Neuronal stem cell (in vitro differentiated cells): ENCODE measurements around the gene NRXN3.

Experiments used
- DNase-seq: peaks from one replicate; pipeline ENCODE4 v3.0.0-alpha.2; 2013; ENCODE audit warnings: low spot score
- H2AFZ ChIP-seq: one replicate; pipeline ENCODE4 v1.6.1; 2013; ENCODE audit warnings: mild to moderate bottlenecking, low read length, inconsistent platforms
- H2AK5ac ChIP-seq: 2 replicates; pipeline ENCODE4 v1.6.1; 2013; ENCODE audit warnings: low read depth, mild to moderate bottlenecking, inconsistent platforms, low read length, moderate library complexity, mixed read lengths
- H2BK120ac ChIP-seq: 2 replicates; pipeline ENCODE4 v1.6.1; 2013; ENCODE audit warnings: low read depth, mild to moderate bottlenecking, inconsistent platforms, low read length, moderate library complexity, mixed read lengths
- H2BK12ac ChIP-seq: one replicate; pipeline ENCODE4 v1.6.1; 2013; ENCODE audit warnings: low read length, inconsistent platforms
- H2BK15ac ChIP-seq: 2 replicates; pipeline ENCODE4 v1.6.1; 2013; ENCODE audit warnings: mild to moderate bottlenecking, low read length, inconsistent platforms, mixed read lengths
- H2BK5ac ChIP-seq: one replicate; pipeline ENCODE4 v1.6.1; 2013; ENCODE audit warnings: inconsistent platforms, mild to moderate bottlenecking, low read length, moderate library complexity
- H3K14ac ChIP-seq: one replicate; pipeline ENCODE4 v1.6.1; 2013; ENCODE audit warnings: low read length, inconsistent platforms
- H3K18ac ChIP-seq: 2 replicates; pipeline ENCODE4 v1.6.1; 2013; ENCODE audit warnings: low read length, inconsistent platforms
- H3K23ac ChIP-seq: 2 replicates; pipeline ENCODE4 v1.6.1; 2013; ENCODE audit warnings: low read depth, mild to moderate bottlenecking, mixed read lengths, low read length, inconsistent platforms; ENCODE audit not compliant: poor library complexity
- H3K27ac ChIP-seq: replicated peaks from 3 replicates; pipeline ENCODE4 v1.5.1; 2013; ENCODE audit warnings: low read length, inconsistent platforms
- H3K27me3 ChIP-seq, 3 experiments: 2 replicates each; pipeline ENCODE4 v1.6.1; 2013; ENCODE audit warnings: low read length in 3 of 3, mild to moderate bottlenecking in 2 of 3, inconsistent platforms in 1 of 3, low read depth in 1 of 3, mixed read lengths in 1 of 3, moderate library complexity in 1 of 3; ENCODE audit not compliant: control insufficient read depth in 3 of 3, insufficient read depth in 3 of 3
- H3K36me3 ChIP-seq, 2 donors: replicated peaks in 1 of 2; 2 replicates each; pipeline ENCODE4 v1.6.1; 2013; ENCODE audit warnings: low read length in 2 of 2; ENCODE audit not compliant: control insufficient read depth in 2 of 2, insufficient read depth in 2 of 2
- H3K4ac ChIP-seq: 2 replicates; pipeline ENCODE4 v1.6.1; 2013; ENCODE audit warnings: inconsistent platforms, mild to moderate bottlenecking, low read length, moderate library complexity
- H3K4me1 ChIP-seq, 2 donors: 1 replicate in 1 of 2; 2 replicates in 1 of 2; pipeline ENCODE4 v1.6.1; 2013; ENCODE audit warnings: low read length in 2 of 2, low read depth in 1 of 2; ENCODE audit not compliant: control insufficient read depth in 2 of 2, insufficient read depth in 1 of 2
- H3K4me2 ChIP-seq: one replicate; pipeline ENCODE4 v1.6.1; 2013; ENCODE audit warnings: mild to moderate bottlenecking, low read length, inconsistent platforms; ENCODE audit not compliant: insufficient read depth, poor library complexity, severe bottlenecking
- H3K4me3 ChIP-seq, 2 donors: 2 replicates each; pipeline ENCODE4 v1.5.1; 2013; ENCODE audit warnings: low read length in 2 of 2, mild to moderate bottlenecking in 2 of 2, inconsistent platforms in 1 of 2, moderate library complexity in 1 of 2
- H3K79me1 ChIP-seq: one replicate; pipeline ENCODE4 v1.6.1; 2013; ENCODE audit warnings: low read depth, mild to moderate bottlenecking, inconsistent platforms, low read length, moderate library complexity
- H3K9ac ChIP-seq: one replicate; pipeline ENCODE4 v1.6.1; 2013; ENCODE audit warnings: mild to moderate bottlenecking, low read depth, low read length, inconsistent platforms; ENCODE audit not compliant: poor library complexity
- H3K9me3 ChIP-seq, 2 donors: replicated peaks in 1 of 2; 2 replicates each; pipeline versions ENCODE3 to v1.6.1; 2013; ENCODE audit warnings: low read length in 2 of 2, mild to moderate bottlenecking in 2 of 2, inconsistent platforms in 1 of 2, low read depth in 1 of 2, mixed read lengths in 1 of 2, moderate library complexity in 1 of 2; ENCODE audit not compliant: control insufficient read depth in 2 of 2, insufficient read depth in 1 of 2
- H4K8ac ChIP-seq: one replicate; pipeline ENCODE4 v1.6.1; 2013; ENCODE audit warnings: low read depth, mild to moderate bottlenecking, inconsistent platforms, low read length, moderate library complexity
- H4K91ac ChIP-seq: one replicate; pipeline ENCODE4 v1.6.1; 2013; ENCODE audit warnings: low read length, low read depth, mild to moderate bottlenecking, inconsistent platforms; ENCODE audit not compliant: poor library complexity
- WGBS, 2 donors: extraction: QIAGEN DNeasy Blood & Tissue Kit; methylation state at CpG; one replicate each; pipeline ENCODE4 v1.1.7; 2013; ENCODE audit warnings: missing lambda C conversion rate in 2 of 2, mixed read lengths in 1 of 2; ENCODE audit not compliant: insufficient read length in 2 of 2, insufficient replicate concordance in 1 of 2; ENCODE audit errors: extremely low coverage in 2 of 2; 5-methylcytosine and 5-hydroxymethylcytosine counted together

NRXN3 gene

GRCh38 chr14:78135450-78135891, 34.7 kb upstream of the NRXN3 start:
- no peak overlapping the region for H2AFZ ChIP-seq
- no peak overlapping the region for H3K4me3 ChIP-seq
- no peak overlapping the region for H4K91ac ChIP-seq
- H3K79me1 ChIP-seq, result no peaks in the 10 kb centered on the region
- no CpG with 5 or more reads among the region's 4 CpGs for WGBS, 2 donors
- no peak overlapping the region for H3K27ac ChIP-seq
- H2BK120ac ChIP-seq, result no peak overlapping the region
- H3K4me2 ChIP-seq, result no peak overlapping the region
- no peaks in the 10 kb centered on the region for H3K9me3 ChIP-seq
- H3K14ac ChIP-seq, result no peak overlapping the region
- no peak overlapping the region for H2BK12ac ChIP-seq
- no peak overlapping the region for H3K4ac ChIP-seq
- H3K27me3 ChIP-seq, result no peaks in the 10 kb centered on the region
- no peak for DNase-seq
- H3K9ac ChIP-seq, result no peak overlapping the region
- no peaks in the 10 kb centered on the region for H3K36me3 ChIP-seq
- H4K8ac ChIP-seq, result no peak overlapping the region
- H3K4me1 ChIP-seq, result peaks cover 0 to 4% of the 10 kb centered on the region in 2 donors
- H2AK5ac ChIP-seq, result no peak overlapping the region
- H3K23ac ChIP-seq, result no peak overlapping the region
- H3K18ac ChIP-seq, result no peak overlapping the region
- H2BK15ac ChIP-seq, result no peak overlapping the region
- no peak overlapping the region for H2BK5ac ChIP-seq

GRCh38 chr14:78136695-78137094, 33.5 kb upstream of the NRXN3 start:
- no peaks in the 10 kb centered on the region for H3K36me3 ChIP-seq
- no peak overlapping the region for H2BK12ac ChIP-seq
- no peaks in the 10 kb centered on the region for H3K79me1 ChIP-seq
- WGBS, 2 donors, result no CpG with 5 or more reads among the region's 4 CpGs
- H4K91ac ChIP-seq, result no peak overlapping the region
- no peak overlapping the region for H2BK15ac ChIP-seq
- H2BK5ac ChIP-seq, result no peak overlapping the region
- H3K4me3 ChIP-seq, result no peak overlapping the region
- H4K8ac ChIP-seq, result no peak overlapping the region
- no peak overlapping the region for H2AK5ac ChIP-seq
- H2BK120ac ChIP-seq, result no peak overlapping the region
- no peak overlapping the region for H3K14ac ChIP-seq
- no peak overlapping the region for H3K9ac ChIP-seq
- H2AFZ ChIP-seq, result no peak overlapping the region
- H3K23ac ChIP-seq, result no peak overlapping the region
- H3K27ac ChIP-seq, result no peak overlapping the region
- peaks cover 0 to 1% of the 10 kb centered on the region in 2 donors for H3K4me1 ChIP-seq
- no peak overlapping the region for H3K4me2 ChIP-seq
- no peak for DNase-seq
- H3K27me3 ChIP-seq, result no peaks in the 10 kb centered on the region
- no peak overlapping the region for H3K18ac ChIP-seq
- H3K9me3 ChIP-seq, result no peaks in the 10 kb centered on the region
- no peak overlapping the region for H3K4ac ChIP-seq

- Histone ChIP-seq H3K4me2 (no peak overlapping the region), H2AFZ (no peak overlapping the region), H3K4ac (no peak overlapping the region), H2BK15ac (no peak overlapping the region), H2BK5ac (no peak overlapping the region), H4K91ac (no peak overlapping the region), H3K4me3 (no peak overlapping the region), H3K23ac (no peak overlapping the region), H3K9me3 (no peaks in the 10 kb centered on the region), H2BK12ac (no peak overlapping the region), H4K8ac (no peak overlapping the region), H3K9ac (no peak overlapping the region), H2BK120ac (no peak overlapping the region), H3K36me3 (no peaks in the 10 kb centered on the region), H3K4me1 (no peaks in the 10 kb centered on the region), H3K27ac (no peak overlapping the region), H2AK5ac (no peak overlapping the region), H3K79me1 (no peaks in the 10 kb centered on the region), H3K27me3 (no peaks in the 10 kb centered on the region), H3K18ac (no peak overlapping the region), H3K14ac (no peak overlapping the region)
- WGBS, 2 donors, result no CpG with 5 or more reads among the region's 2 CpGs
- DNase-seq, result no peak
These were observed 28.6 kb upstream of the NRXN3 start for GRCh38 chr14:78141590-78141989.

DNA sequence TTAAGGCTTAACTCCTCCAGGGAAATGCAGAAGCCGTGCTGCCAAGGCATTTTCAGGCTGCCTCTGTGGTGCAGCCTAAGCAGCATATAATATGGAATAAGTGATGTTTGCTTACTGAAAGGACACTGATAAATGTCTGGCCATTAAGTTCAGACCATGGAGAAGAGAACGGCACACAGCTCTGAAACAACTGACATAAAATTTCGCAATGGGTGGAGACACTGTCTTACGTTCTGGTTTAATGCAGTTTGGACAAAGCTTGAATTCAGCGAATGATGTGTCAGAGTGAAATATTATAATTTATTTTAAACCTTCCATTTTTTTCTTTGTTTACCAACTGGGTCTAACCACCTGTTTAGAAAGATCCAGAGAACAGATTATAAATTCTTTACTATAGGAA, 27.2 kb upstream of the NRXN3 start:
- H3K18ac ChIP-seq, result no peak overlapping the region
- no peaks in the 10 kb centered on the region for H3K36me3 ChIP-seq
- no CpG with 5 or more reads among the region's 5 CpGs for WGBS, 2 donors
- H3K9ac ChIP-seq, result no peak overlapping the region
- H2AK5ac ChIP-seq, result no peak overlapping the region
- H3K14ac ChIP-seq, result no peak overlapping the region
- no peak overlapping the region for H3K23ac ChIP-seq
- H3K27ac ChIP-seq, result no peak overlapping the region
- no peak overlapping the region for H3K4me2 ChIP-seq
- no peak overlapping the region for H4K8ac ChIP-seq
- H2BK120ac ChIP-seq, result no peak overlapping the region
- no peaks in the 10 kb centered on the region for H3K4me1 ChIP-seq
- H3K9me3 ChIP-seq, result no peaks in the 10 kb centered on the region
- no peak overlapping the region for H4K91ac ChIP-seq
- DNase-seq, result no peak
- no peak overlapping the region for H2BK5ac ChIP-seq
- no peak overlapping the region for H3K4ac ChIP-seq
- no peak overlapping the region for H2AFZ ChIP-seq
- no peak overlapping the region for H2BK12ac ChIP-seq
- H2BK15ac ChIP-seq, result no peak overlapping the region
- no peaks in the 10 kb centered on the region for H3K79me1 ChIP-seq
- no peaks in the 10 kb centered on the region for H3K27me3 ChIP-seq
- H3K4me3 ChIP-seq, result no peak overlapping the region
